K562 (cell line): ENCODE data around the gene DR1.

Experiments
- ELF4 ChIP-seq: fragments of 450-650 bp; formaldehyde crosslinking; IDR thresholded peaks from 2 replicates; pipeline ENCODE4 v1.4.0; 2022; ENCODE audit warnings: missing genetic modification characterization
- FOXO4 ChIP-seq: fragments of 450-650 bp; formaldehyde crosslinking; IDR thresholded peaks from 2 replicates; pipeline ENCODE4 v1.4.0; 2020; ENCODE audit warnings: mild to moderate bottlenecking, moderate library complexity
- GABPA ChIP-seq: fragments of 200-800 bp; sonication (Bioruptor generic); conservative IDR thresholded peaks from 2 replicates; pipeline ENCODE4 v1.6.1; 2016; ENCODE audit warnings: low read depth, missing genetic modification characterization, missing compliant biosample characterization
- POLR2AphosphoS5 ChIP-seq: IDR thresholded peaks from 2 replicates; pipeline ENCODE4 v1.6.1; 2011; ENCODE audit warnings: mild to moderate bottlenecking, low read depth, low read length, moderate library complexity; ENCODE audit not compliant: control insufficient read depth, insufficient read depth
- ZNF589 ChIP-seq: fragments of 200-800 bp; sonication (Bioruptor generic); IDR thresholded peaks from 2 replicates; pipeline ENCODE4 v1.6.1; 2016; ENCODE audit warnings: low read depth, missing genetic modification characterization, missing compliant biosample characterization

GRCh38 chr1:93349231-93350135 lies 3.8 kb downstream of the DR1 start:
- no peak for TF ChIP-seq FOXO4 (CRISPR knock-in tag)
- TF ChIP-seq ZNF589 (CRISPR knock-in tag) = no peak
- TF ChIP-seq POLR2AphosphoS5 = no peak
- no peak for TF ChIP-seq ELF4 (CRISPR knock-in tag)
- no peak for TF ChIP-seq GABPA (tag)
